Measurements from ENCODE around the gene CDC20B. TPM values are rescaled to one million over a fixed set of nuclear protein-coding genes. Genes with fewer than 3 reads are reported as not detected.
A peak's percentile ranks its signal among the peaks of the same experiment; 100 is the strongest.

Gene CDC20B
- total and polyA plus RNA-seq, 3 donors from 2014 or later = 2.8 to 15.6 (median 4.8) TPM

DNA sequence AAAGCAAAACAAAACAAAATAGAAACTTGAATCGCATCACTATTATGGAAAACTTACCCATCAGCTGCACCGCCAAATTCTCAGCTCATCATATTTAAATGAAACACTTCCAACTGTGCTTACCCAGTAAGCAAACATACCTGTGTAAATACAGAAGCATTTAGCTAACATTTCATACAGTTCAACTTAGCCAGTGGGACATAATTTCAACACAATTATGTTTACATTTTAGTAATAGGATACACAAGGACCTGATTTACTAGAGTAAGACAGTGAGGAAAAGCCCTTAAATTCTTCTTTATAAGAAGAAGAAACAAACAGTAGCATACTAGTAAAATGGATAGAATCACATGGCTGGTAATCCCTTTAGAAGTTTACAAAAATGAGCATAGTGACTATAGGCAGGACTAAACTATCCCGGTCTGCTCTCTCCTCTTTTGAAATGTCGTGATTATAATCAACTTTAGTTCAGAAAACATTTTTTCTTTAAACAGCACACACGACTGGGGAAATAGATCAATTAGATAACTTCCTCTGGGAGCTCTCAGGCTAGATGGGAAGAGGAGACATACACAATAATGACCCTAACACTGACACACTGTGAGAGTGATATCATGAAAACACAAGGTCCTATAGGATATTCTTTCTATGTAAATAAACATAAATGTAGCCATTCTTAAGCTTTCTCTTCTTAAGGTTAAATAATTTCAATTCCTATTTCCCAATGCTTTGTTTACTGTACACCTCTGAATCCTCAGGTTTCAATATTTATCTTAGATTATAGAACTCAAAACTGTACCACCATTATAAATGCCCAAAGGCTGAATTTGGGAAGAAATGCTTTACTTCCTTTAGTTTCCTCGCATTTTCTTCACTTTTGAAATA is 15.9 kb upstream of the CDC20B start:
- intact Hi-C loops (cut with DNase I; ENCODE audit: low total_unique reads) = no loop called here
- Histone ChIP-seq H3K36me3 (ENCODE audit: low read depth, missing control alignments) (no peaks in the 10 kb centered on the region), H3K9me3 (no peaks in the 10 kb centered on the region), H3K4me1 (no peaks in the 10 kb centered on the region), H3K27me3 (no peaks in the 10 kb centered on the region), H3K4me3 (no peak overlapping the region), H3K27ac (no peak overlapping the region)
- DNase-seq = no peak
- TF ChIP-seq, protein P1, sequence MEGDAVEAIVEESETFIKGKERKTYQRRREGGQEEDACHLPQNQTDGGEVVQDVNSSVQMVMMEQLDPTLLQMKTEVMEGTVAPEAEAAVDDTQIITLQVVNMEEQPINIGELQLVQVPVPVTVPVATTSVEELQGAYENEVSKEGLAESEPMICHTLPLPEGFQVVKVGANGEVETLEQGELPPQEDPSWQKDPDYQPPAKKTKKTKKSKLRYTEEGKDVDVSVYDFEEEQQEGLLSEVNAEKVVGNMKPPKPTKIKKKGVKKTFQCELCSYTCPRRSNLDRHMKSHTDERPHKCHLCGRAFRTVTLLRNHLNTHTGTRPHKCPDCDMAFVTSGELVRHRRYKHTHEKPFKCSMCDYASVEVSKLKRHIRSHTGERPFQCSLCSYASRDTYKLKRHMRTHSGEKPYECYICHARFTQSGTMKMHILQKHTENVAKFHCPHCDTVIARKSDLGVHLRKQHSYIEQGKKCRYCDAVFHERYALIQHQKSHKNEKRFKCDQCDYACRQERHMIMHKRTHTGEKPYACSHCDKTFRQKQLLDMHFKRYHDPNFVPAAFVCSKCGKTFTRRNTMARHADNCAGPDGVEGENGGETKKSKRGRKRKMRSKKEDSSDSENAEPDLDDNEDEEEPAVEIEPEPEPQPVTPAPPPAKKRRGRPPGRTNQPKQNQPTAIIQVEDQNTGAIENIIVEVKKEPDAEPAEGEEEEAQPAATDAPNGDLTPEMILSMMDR (IDR thresholded peaks at IDR 0.05) = no peak
- TF ChIP-seq POLR2A (IDR thresholded peaks at IDR 0.05) = no peak
- WGBS, 2 donors = 72 to 73% methylated on average over 6 of the region's 6 CpGs

DNA sequence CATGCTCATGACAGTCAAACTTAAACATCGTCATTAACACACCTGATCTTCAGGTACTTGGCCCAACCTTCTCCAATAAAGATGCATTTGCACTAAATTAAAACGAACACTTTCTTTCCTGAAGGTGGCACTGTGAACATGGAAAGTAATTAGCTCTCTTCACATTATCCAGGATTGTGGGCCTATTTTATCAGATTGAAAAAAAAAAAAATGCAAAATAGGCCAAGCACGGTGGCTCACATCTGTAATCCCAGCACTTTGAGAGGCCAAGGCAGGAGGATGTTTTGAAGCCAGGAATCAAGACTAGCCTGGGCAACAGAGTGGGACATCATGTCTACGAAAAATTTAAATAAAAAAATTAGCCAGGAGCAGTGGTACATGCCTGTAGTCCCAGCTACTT is 14.4 kb upstream of the CDC20B start:
- no peak overlapping the region for H3K4me3 ChIP-seq
- H3K9me3 ChIP-seq = no peaks in the 10 kb centered on the region
- no peaks in the 10 kb centered on the region for H3K27me3 ChIP-seq
- no peak for DNase-seq
- no peaks in the 10 kb centered on the region for H3K36me3 ChIP-seq (ENCODE audit: low read depth, missing control alignments)
- no peaks in the 10 kb centered on the region for H3K4me1 ChIP-seq
- intact Hi-C loops (cut with DNase I; ENCODE audit: low total_unique reads) = no loop called here
- no peak for TF ChIP-seq POLR2A (IDR thresholded peaks at IDR 0.05)
- TF ChIP-seq, protein P1 (IDR thresholded peaks at IDR 0.05) = no peak
- 69 to 74% methylated on average over 4 of the region's 4 CpGs for whole genome bisulfite sequencing, 2 donors
- no peak overlapping the region for H3K27ac ChIP-seq

DNA sequence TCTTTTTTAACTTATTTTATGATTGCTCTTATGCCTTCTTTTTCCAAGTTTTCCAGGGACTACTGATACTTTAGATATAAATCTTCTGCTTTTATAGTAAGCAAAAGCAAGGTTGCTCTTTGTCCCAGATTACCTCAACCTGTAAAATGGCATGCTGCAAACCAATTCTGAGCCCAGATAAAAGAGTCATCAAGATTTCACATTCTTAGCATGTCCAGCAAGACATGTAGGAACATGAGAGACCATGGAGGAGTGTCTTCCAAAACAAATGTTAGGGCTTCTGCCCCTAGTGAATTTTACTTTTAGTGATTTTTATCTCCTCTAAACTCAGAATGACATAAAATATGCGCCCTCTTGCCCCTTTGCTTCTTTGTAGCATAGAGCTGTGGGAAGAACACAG is 7.0 kb upstream of the CDC20B start:
- Histone ChIP-seq H3K9me3 (no peaks in the 10 kb centered on the region), H3K27ac (no peak overlapping the region), H3K4me3 (no peak overlapping the region), H3K36me3 (ENCODE audit: low read depth, missing control alignments) (no peaks in the 10 kb centered on the region), H3K27me3 (no peaks in the 10 kb centered on the region), H3K4me1 (no peaks in the 10 kb centered on the region)
- WGBS, 2 donors = 64 to 71% methylated on average over 1 of the region's 1 CpG
- TF ChIP-seq, protein P1 (IDR thresholded peaks at IDR 0.05) = no peak
- TF ChIP-seq POLR2A (IDR thresholded peaks at IDR 0.05) = no peak
- intact Hi-C loops (cut with DNase I; ENCODE audit: low total_unique reads) = no loop called here
- no peak for DNase-seq

DNA sequence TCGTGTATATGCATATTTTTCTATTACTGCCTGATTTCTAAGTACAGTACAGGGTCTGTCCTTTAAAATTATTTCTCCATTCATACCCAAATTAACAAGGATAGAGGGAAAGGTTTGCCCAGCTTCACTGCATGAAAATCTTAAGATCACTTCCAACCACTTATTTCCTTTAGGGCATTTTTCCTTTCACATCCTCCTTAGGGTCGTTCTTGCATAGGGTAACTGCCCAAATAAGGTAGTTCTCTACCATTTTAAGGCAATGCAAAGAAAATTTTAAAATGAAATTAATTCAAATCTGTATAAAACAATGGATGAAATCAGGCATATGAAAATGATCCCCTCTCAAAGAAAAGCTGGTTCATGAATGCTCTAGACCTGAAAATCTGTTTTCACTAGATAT is 4.1 kb upstream of the CDC20B start:
- Histone ChIP-seq H3K36me3 (ENCODE audit: low read depth, missing control alignments) (no peaks in the 10 kb centered on the region), H3K27ac (no peak overlapping the region), H3K27me3 (no peaks in the 10 kb centered on the region), H3K4me3 (peak overlapping the region in 1 of 2 donors; percentile 27), H3K9me3 (no peaks in the 10 kb centered on the region), H3K4me1 (peaks cover 7% of the 10 kb centered on the region)
- 7 to 23% methylated on average over 2 of the region's 2 CpGs for WGBS, 2 donors
- no peak for DNase-seq
- intact Hi-C loops (cut with DNase I; ENCODE audit: low total_unique reads) = no loop called here
- no peak for TF ChIP-seq POLR2A (IDR thresholded peaks at IDR 0.05)
- TF ChIP-seq, protein P1 (IDR thresholded peaks at IDR 0.05) = no peak

Measured in testis (tissue), 3 donors.